H1 (cell line): ENCODE data around the gene COASY. TPM values are rescaled to one million over a fixed set of nuclear protein-coding genes. Genes with fewer than 3 reads are reported as not detected.
"Not testable (repeated sequence)": the region's sequence is repeated elsewhere in the genome, so short reads cannot be mapped to it uniquely, and the experiment has no call there.

Experiments
- CTCF ChIA-PET: fragments of 300-600 bp; sonication (Branson Sonifier 250); formaldehyde crosslinking; loops from one replicate; lab custom pipeline; 2021; ENCODE audit not compliant: partially characterized antibody; lab: Charles Lee
- POLR2A ChIA-PET: fragments of 300-600 bp; sonication (Branson Sonifier 250); formaldehyde crosslinking; loops from one replicate; lab custom pipeline; 2021; ENCODE audit warnings: inconsistent platforms; ENCODE audit not compliant: partially characterized antibody; lab: Charles Lee
- DNase-seq, 2 experiments: peaks; one replicate each; pipeline versions ENCODE4 v3.0.0 to v3.0.0-alpha.2; 2010 to 2022; ENCODE audit warnings: low spot score in 2 of 2, low read depth in 1 of 2, mixed read lengths in 1 of 2
- FAIRE-seq: peaks from 2 replicates; lab custom pipeline; 2011; peaks lifted over from hg19 to GRCh38; lab: Jason Lieb, UNC
- H2AFZ ChIP-seq: 2 replicates; pipeline ENCODE4 v1.8.1; 2012; ENCODE audit warnings: low read length, inconsistent platforms
- H2AK5ac ChIP-seq: 2 replicates; pipeline ENCODE4 v1.6.1; 2013; ENCODE audit warnings: low read depth, low read length
- H2BK120ac ChIP-seq: replicated peaks from 2 replicates; pipeline ENCODE3; 2013; ENCODE audit warnings: low read depth, low read length, inconsistent platforms
- H2BK12ac ChIP-seq: 2 replicates; pipeline ENCODE4 v1.6.1; 2013; ENCODE audit warnings: low read depth, low read length
- H2BK15ac ChIP-seq: 2 replicates; pipeline ENCODE4 v1.6.1; 2013; ENCODE audit warnings: low read length
- H2BK20ac ChIP-seq: 2 replicates; pipeline ENCODE4 v1.6.1; 2013; ENCODE audit warnings: low read length
- H2BK5ac ChIP-seq: 2 replicates; pipeline ENCODE4 v1.6.1; 2013; ENCODE audit warnings: low read depth, low read length
- H3K14ac ChIP-seq: 2 replicates; pipeline ENCODE4 v1.6.1; 2013; ENCODE audit warnings: inconsistent platforms; ENCODE audit not compliant: insufficient read length
- H3K18ac ChIP-seq: 2 replicates; pipeline ENCODE4 v1.6.1; 2013; ENCODE audit warnings: low read length; ENCODE audit errors: extremely low read depth
- H3K23ac ChIP-seq: 2 replicates; pipeline ENCODE4 v1.6.1; 2013; ENCODE audit warnings: inconsistent platforms; ENCODE audit not compliant: insufficient read length
- H3K23me2 ChIP-seq: 2 replicates; pipeline ENCODE4 v1.6.1; 2013; ENCODE audit warnings: low read depth, low read length
- H3K27ac ChIP-seq: 2 replicates; pipeline ENCODE4 v1.6.1; 2011; ENCODE audit warnings: low read depth, low read length, inconsistent platforms
- H3K27me3 ChIP-seq, 4 experiments: replicated peaks in 1 of 4; 1 replicate in 1 of 4; 2 replicates in 3 of 4; pipeline versions ENCODE4 v1.6.1 to v1.8.1; 2011 to 2013; ENCODE audit warnings: low read length in 3 of 4, mild to moderate bottlenecking in 3 of 4, inconsistent platforms in 2 of 4, mixed read lengths in 2 of 4, moderate library complexity in 1 of 4; ENCODE audit not compliant: control insufficient read depth in 3 of 4, insufficient read depth in 3 of 4; ENCODE audit errors: extremely low read depth in 1 of 4
- H3K36me3 ChIP-seq, 4 experiments: 2 replicates each; pipeline versions ENCODE4 v1.6.1 to v1.8.1; 2011 to 2013; ENCODE audit warnings: mild to moderate bottlenecking in 4 of 4, low read length in 3 of 4, moderate library complexity in 2 of 4, control low read depth in 1 of 4, inconsistent platforms in 1 of 4; ENCODE audit not compliant: insufficient read depth in 4 of 4, control insufficient read depth in 2 of 4
- H3K4ac ChIP-seq: replicated peaks from 2 replicates; pipeline ENCODE3; 2013; ENCODE audit warnings: low read length, low read depth, mixed read lengths, inconsistent platforms; ENCODE audit not compliant: insufficient read length
- H3K4me1 ChIP-seq, 4 experiments: replicated peaks in 1 of 4; 1 replicate in 1 of 4; 2 replicates in 3 of 4; pipeline versions ENCODE4 v1.6.1 to v1.8.1; 2011 to 2013; ENCODE audit warnings: low read length in 3 of 4, inconsistent platforms in 2 of 4, mixed read lengths in 1 of 4; ENCODE audit not compliant: insufficient read depth in 4 of 4, control insufficient read depth in 3 of 4
- H3K4me2 ChIP-seq, 2 experiments: 2 replicates each; pipeline versions ENCODE4 v1.6.1 to v1.8.1; 2011 to 2013; ENCODE audit warnings: low read depth in 2 of 2, low read length in 2 of 2, control low read depth in 1 of 2, inconsistent platforms in 1 of 2, mild to moderate bottlenecking in 1 of 2; ENCODE audit not compliant: insufficient read depth in 1 of 2
- H3K4me3 ChIP-seq, 4 experiments: fragments of 200-600, 300-600 bp in 1 of 4; sonication (generic), shearing (Covaris generic), sonication (Bioruptor Twin) in 1 of 4; 2 replicates each; pipeline versions ENCODE4 v1.5.1 to v1.8.1; 2011 to 2016; ENCODE audit warnings: low read length in 4 of 4, low read depth in 3 of 4, control low read depth in 2 of 4, inconsistent platforms in 2 of 4, mild to moderate bottlenecking in 2 of 4, mixed read lengths in 1 of 4, moderate library complexity in 1 of 4; ENCODE audit not compliant: insufficient read depth in 2 of 4; ENCODE audit errors: extremely low read depth in 1 of 4
- H3K56ac ChIP-seq: replicated peaks from 2 replicates; pipeline ENCODE3; 2013; ENCODE audit warnings: low read depth, mild to moderate bottlenecking, mixed read lengths, low read length, inconsistent platforms; ENCODE audit not compliant: insufficient read length
- H3K79me1 ChIP-seq: 2 replicates; pipeline ENCODE4 v1.6.1; 2013; ENCODE audit warnings: low read depth, low read length, control low read depth
- H3K79me2 ChIP-seq, 2 experiments: 2 replicates each; pipeline versions ENCODE4 v1.6.1 to v1.8.1; 2012 to 2013; ENCODE audit warnings: low read length in 2 of 2, mild to moderate bottlenecking in 2 of 2, inconsistent platforms in 1 of 2; ENCODE audit not compliant: insufficient read depth in 2 of 2, control insufficient read depth in 1 of 2
- H3K9ac ChIP-seq, 4 experiments: replicated peaks in 1 of 4; 1 replicate in 1 of 4; 2 replicates in 3 of 4; pipeline versions ENCODE4 v1.6.1 to v1.8.1; 2011 to 2013; ENCODE audit warnings: low read depth in 3 of 4, low read length in 3 of 4, control low read depth in 2 of 4, mild to moderate bottlenecking in 2 of 4, moderate library complexity in 2 of 4, inconsistent platforms in 1 of 4; ENCODE audit errors: extremely low read depth in 1 of 4
- H3K9me3 ChIP-seq, 2 experiments: 2 replicates each; pipeline versions ENCODE4 v1.6.1 to v1.8.1; 2012 to 2013; ENCODE audit warnings: mild to moderate bottlenecking in 2 of 2, moderate library complexity in 2 of 2, control low read depth in 1 of 2, inconsistent platforms in 1 of 2, low read depth in 1 of 2, low read length in 1 of 2, mixed read lengths in 1 of 2; ENCODE audit not compliant: insufficient read depth in 2 of 2
- H4K20me1 ChIP-seq, 2 experiments: replicated peaks in 1 of 2; 2 replicates each; pipeline versions ENCODE3 to v1.8.1; 2011 to 2013; ENCODE audit warnings: inconsistent platforms in 2 of 2, low read length in 2 of 2, mild to moderate bottlenecking in 1 of 2; ENCODE audit not compliant: insufficient read depth in 2 of 2, control insufficient read depth in 1 of 2
- H4K5ac ChIP-seq: 2 replicates; pipeline ENCODE4 v1.6.1; 2013; ENCODE audit warnings: low read length, low read depth, mixed read lengths, inconsistent platforms; ENCODE audit not compliant: insufficient read length
- H4K8ac ChIP-seq: 2 replicates; pipeline ENCODE4 v1.8.0; 2013; ENCODE audit warnings: mild to moderate bottlenecking, moderate library complexity, low read length, inconsistent platforms; ENCODE audit not compliant: insufficient read depth; ENCODE audit errors: extremely low read depth
- H4K91ac ChIP-seq: replicated peaks from 2 replicates; pipeline ENCODE3; 2013; ENCODE audit warnings: low read length, mixed read lengths, inconsistent platforms; ENCODE audit not compliant: insufficient read length
- WGBS, 2 experiments: shearing (Covaris generic) in 1 of 2; methylation state at CpG; one replicate each; pipeline versions ENCODE4 v1.1.6 to v1.1.7; 2013 to 2015; ENCODE audit warnings: low lambda C conversion rate in 2 of 2, mixed read lengths in 2 of 2, inconsistent platforms in 1 of 2, low coverage in 1 of 2, missing lambda C conversion rate in 1 of 2; ENCODE audit not compliant: insufficient replicate concordance in 2 of 2, insufficient coverage in 1 of 2, insufficient read length in 1 of 2; ENCODE audit errors: extremely low coverage in 1 of 2, missing lambda C conversion rate in 1 of 2; 5-methylcytosine and 5-hydroxymethylcytosine counted together
- polyA plus RNA-seq, 7 experiments: library from polyadenylated mRNA; depleted of rRNA in 3 of 7; stranded (reverse) in 5 of 7; unstranded in 2 of 7; fragments of >200 nt in 5 of 7; fragments of 200-250 nt in 2 of 7; gene quantifications; 1 replicate in 5 of 7; 2 replicates in 1 of 7; 4 replicates in 1 of 7; pipeline versions ENCODE4 v1.2.1 to v1.2.3, GENCODE V29; 2011 to 2013; ENCODE audit warnings: missing spikeins in 2 of 7, mixed read lengths in 2 of 7
- total RNA-seq: library from RNA; stranded (reverse); fragmentation: NEBNext Ultra II Directional; extraction: Animal tissue kit (Norgen Biotek cat#: 25700); gene quantifications from 2 replicates; pipeline ENCODE4 v1.2.1, GENCODE V29; 2021

Gene COASY
- total and polyA plus RNA-seq, 2 of the 8 experiments (the other 6 are each of a cell fraction or from before 2014, with no cell fraction given): 64.5 to 100 TPM

- WGBS, 2 experiments: 90% methylated on average over 9 of the region's 9 CpGs; no CpG with 5 or more reads in 1 of the 2 experiments
- H3K23me2 ChIP-seq, H3K9me3 ChIP-seq, DNase-seq, H3K18ac ChIP-seq, H3K79me2 ChIP-seq, H3K9ac ChIP-seq, H4K8ac ChIP-seq, H3K27me3 ChIP-seq, H4K91ac ChIP-seq, H2BK120ac ChIP-seq, H3K79me1 ChIP-seq, H2AFZ ChIP-seq, H2BK15ac ChIP-seq, H3K4ac ChIP-seq, H3K4me3 ChIP-seq, H2BK5ac ChIP-seq, H2AK5ac ChIP-seq, H2BK12ac ChIP-seq, H4K5ac ChIP-seq, H3K14ac ChIP-seq, H4K20me1 ChIP-seq, H3K27ac ChIP-seq, H3K56ac ChIP-seq, H3K23ac ChIP-seq, H3K4me2 ChIP-seq, H3K4me1 ChIP-seq, H2BK20ac ChIP-seq: not testable (repeated sequence)
- ChIA-PET POLR2A (interaction anchor here (0.7 to 4.3 kb wide), 3 partner anchors 9 to 770 kb away, joined by 3 to 43 read pairs (median 3); partner anchors contain the start of gene NAGLU), CTCF (interaction anchor here (1.3 kb wide), 1 partner anchor 12 kb away, joined by 6 read pairs; no protein-coding TSS in a partner anchor)
- FAIRE-seq: peak; percentile 78
- H3K36me3 ChIP-seq: peaks cover 0 to 12% (median 5%) of the 10 kb centered on the region in 4 experiments; a peak in 4 of 8 replicates
Measured at GRCh38 chr17:42545755-42546505, 16.0 kb upstream of the COASY start.
